Measurements from ENCODE around the gene LRRN2.

DNA sequence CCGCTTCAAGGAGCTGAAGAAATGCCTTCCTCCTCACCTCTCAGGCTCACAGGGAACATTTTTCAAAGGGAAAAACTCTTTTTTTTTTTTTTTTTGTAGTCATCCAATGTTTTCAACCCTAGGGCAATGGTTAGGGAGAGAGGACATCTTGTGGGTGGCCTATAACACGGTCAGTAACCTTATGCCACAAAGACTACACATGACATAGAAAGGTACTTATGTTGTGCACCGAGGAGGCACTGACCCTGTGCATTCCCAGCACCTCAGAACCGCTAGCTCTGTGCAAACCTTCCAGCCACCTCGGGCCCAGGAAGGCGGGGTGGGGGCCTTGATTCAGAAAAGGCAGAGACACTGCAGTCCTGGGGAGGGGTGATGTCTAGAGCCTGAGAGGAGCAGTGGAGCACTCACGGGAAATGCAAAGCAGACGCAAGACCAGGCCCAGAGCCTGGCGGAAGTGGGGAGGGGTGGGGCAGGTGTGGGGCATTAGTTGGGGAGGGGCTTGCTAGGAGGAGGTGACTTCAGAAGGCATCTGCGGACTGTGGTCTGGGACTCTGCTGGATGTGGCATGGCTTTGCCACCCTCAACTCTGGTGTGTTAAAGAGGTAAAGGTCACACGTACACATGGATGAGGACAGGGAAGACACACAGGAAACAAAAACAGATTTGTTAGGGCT, 100.7 kb downstream of the LRRN2 start:
- TF ChIP-seq, protein P1, sequence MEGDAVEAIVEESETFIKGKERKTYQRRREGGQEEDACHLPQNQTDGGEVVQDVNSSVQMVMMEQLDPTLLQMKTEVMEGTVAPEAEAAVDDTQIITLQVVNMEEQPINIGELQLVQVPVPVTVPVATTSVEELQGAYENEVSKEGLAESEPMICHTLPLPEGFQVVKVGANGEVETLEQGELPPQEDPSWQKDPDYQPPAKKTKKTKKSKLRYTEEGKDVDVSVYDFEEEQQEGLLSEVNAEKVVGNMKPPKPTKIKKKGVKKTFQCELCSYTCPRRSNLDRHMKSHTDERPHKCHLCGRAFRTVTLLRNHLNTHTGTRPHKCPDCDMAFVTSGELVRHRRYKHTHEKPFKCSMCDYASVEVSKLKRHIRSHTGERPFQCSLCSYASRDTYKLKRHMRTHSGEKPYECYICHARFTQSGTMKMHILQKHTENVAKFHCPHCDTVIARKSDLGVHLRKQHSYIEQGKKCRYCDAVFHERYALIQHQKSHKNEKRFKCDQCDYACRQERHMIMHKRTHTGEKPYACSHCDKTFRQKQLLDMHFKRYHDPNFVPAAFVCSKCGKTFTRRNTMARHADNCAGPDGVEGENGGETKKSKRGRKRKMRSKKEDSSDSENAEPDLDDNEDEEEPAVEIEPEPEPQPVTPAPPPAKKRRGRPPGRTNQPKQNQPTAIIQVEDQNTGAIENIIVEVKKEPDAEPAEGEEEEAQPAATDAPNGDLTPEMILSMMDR (IDR thresholded peaks at IDR 0.05; ENCODE audit: low read depth, low read length): no peak
- TF ChIP-seq, protein P2, sequence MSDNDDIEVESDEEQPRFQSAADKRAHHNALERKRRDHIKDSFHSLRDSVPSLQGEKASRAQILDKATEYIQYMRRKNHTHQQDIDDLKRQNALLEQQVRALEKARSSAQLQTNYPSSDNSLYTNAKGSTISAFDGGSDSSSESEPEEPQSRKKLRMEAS (IDR thresholded peaks at IDR 0.05; ENCODE audit: low read depth, low read length): no peak
- no peak for TF ChIP-seq POLR2A (IDR thresholded peaks at IDR 0.05; ENCODE audit: extremely low read depth, insufficient read length)
